HG03095 (cell line): Measurements from ENCODE around the gene ZNF610.
A peak's percentile ranks its signal among the peaks of the same experiment; 100 is the strongest.

Source experiments
- ATAC-seq: cut with Tn5 transposase; IDR thresholded peaks from one replicate; pipeline ENCODE4 v1.9.1; 2021; ENCODE audit warnings: moderate library complexity; ENCODE audit not compliant: unreplicated experiment

The ZNF610 gene

GRCh38 chr19:52397310-52398080 lies 61.5 kb downstream of the ZNF610 start, which contains the start of gene ZNF528:
TSS of gene ZNF528 (plus strand) at chr19:52397849. CDS start at chr19:52402014, 4,165 bp downstream.
- ATAC-seq, result peak; percentile 79

DNA sequence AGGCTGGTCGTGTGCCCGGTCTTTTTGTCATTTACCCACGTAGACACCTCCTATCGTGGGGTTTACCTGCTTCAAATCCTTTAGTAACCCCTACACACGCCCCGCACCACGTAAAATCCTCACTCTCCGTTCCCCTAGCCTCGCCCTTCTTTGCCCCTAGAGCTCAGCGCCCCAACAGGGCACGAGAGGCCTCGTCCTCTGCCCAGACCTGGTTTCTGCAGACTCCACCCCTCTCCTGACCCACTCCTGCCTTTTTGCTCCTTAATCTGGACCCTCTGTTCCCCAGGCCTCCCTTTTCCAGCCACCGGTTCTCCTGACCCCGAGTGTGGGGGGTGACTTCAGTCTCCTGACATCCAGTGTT lies 62.0 kb downstream of the ZNF610 start:
- ATAC-seq, result no peak

GRCh38 chr19:52410276-52410675 lies 74.2 kb downstream of the ZNF610 start:
- ATAC-seq, result no peak

GRCh38 chr19:52415711-52416110 lies 79.7 kb downstream of the ZNF610 start:
- no peak for ATAC-seq
